Measurements from ENCODE around the gene TRAM2.

Gene TRAM2

GRCh38 chr6:52523378-52524142 is 53.3 kb downstream of the TRAM2 start:
- Mint-ChIP-seq H3K4me1 (ENCODE audit: low read depth) (no peaks in the 10 kb centered on the region), H3K36me3 (peaks cover 2% of the 10 kb centered on the region), H3K27me3 (no peaks in the 10 kb centered on the region), H3K4me3 (no peak overlapping the region), H3K27ac (no peak overlapping the region), H3K9me3 (ENCODE audit: low read depth) (no peaks in the 10 kb centered on the region)

GRCh38 chr6:52522655-52523054 is 54.2 kb downstream of the TRAM2 start:
- H3K27ac Mint-ChIP-seq, result no peak overlapping the region
- no peaks in the 10 kb centered on the region for H3K4me1 Mint-ChIP-seq (ENCODE audit: low read depth)

GRCh38 chr6:52522151-52522626 is 54.7 kb downstream of the TRAM2 start:
- Mint-ChIP-seq H3K27ac (no peak overlapping the region), H3K9me3 (ENCODE audit: low read depth) (no peaks in the 10 kb centered on the region), H3K4me3 (no peak overlapping the region), H3K4me1 (ENCODE audit: low read depth) (no peaks in the 10 kb centered on the region), H3K27me3 (no peaks in the 10 kb centered on the region), H3K36me3 (peaks cover 2% of the 10 kb centered on the region)

More at GRCh38 chr6:52522655-52523054, 54.2 kb downstream of the TRAM2 start:
- Mint-ChIP-seq H3K36me3 (peaks cover 2% of the 10 kb centered on the region), H3K27me3 (no peaks in the 10 kb centered on the region), H3K9me3 (ENCODE audit: low read depth) (no peaks in the 10 kb centered on the region), H3K4me3 (no peak overlapping the region)

GRCh38 chr6:52519618-52520017 is 57.2 kb downstream of the TRAM2 start:
- no peak overlapping the region for H3K27ac Mint-ChIP-seq
- peaks cover 2% of the 10 kb centered on the region for H3K36me3 Mint-ChIP-seq

GRCh38 chr6:52518279-52518945 is 58.4 kb downstream of the TRAM2 start:
- Mint-ChIP-seq H3K27me3 (no peaks in the 10 kb centered on the region), H3K36me3 (peaks cover 5% of the 10 kb centered on the region), H3K9me3 (ENCODE audit: low read depth) (no peaks in the 10 kb centered on the region), H3K27ac (no peak overlapping the region), H3K4me3 (no peak overlapping the region), H3K4me1 (ENCODE audit: low read depth) (no peaks in the 10 kb centered on the region)

More at GRCh38 chr6:52519618-52520017, 57.2 kb downstream of the TRAM2 start:
- H3K9me3 Mint-ChIP-seq (ENCODE audit: low read depth), result no peaks in the 10 kb centered on the region
- H3K4me3 Mint-ChIP-seq, result no peak overlapping the region
- H3K4me1 Mint-ChIP-seq (ENCODE audit: low read depth), result no peaks in the 10 kb centered on the region
- H3K27me3 Mint-ChIP-seq, result no peaks in the 10 kb centered on the region

- no peaks in the 10 kb centered on the region for H3K9me3 Mint-ChIP-seq (ENCODE audit: low read depth)
- no peaks in the 10 kb centered on the region for H3K4me1 Mint-ChIP-seq (ENCODE audit: low read depth)
- no peaks in the 10 kb centered on the region for H3K27me3 Mint-ChIP-seq
- peak overlapping the region; percentile 31 for H3K27ac Mint-ChIP-seq
- peaks cover 8% of the 10 kb centered on the region for H3K36me3 Mint-ChIP-seq
- no peak overlapping the region for H3K4me3 Mint-ChIP-seq
These were observed 59.2 kb downstream of the TRAM2 start for GRCh38 chr6:52517502-52518278.

- Mint-ChIP-seq H3K9me3 (ENCODE audit: low read depth) (no peaks in the 10 kb centered on the region), H3K36me3 (peaks cover 8% of the 10 kb centered on the region), H3K27me3 (no peaks in the 10 kb centered on the region), H3K27ac (no peak overlapping the region), H3K4me1 (ENCODE audit: low read depth) (no peaks in the 10 kb centered on the region), H3K4me3 (no peak overlapping the region)
These were observed 59.9 kb downstream of the TRAM2 start for GRCh38 chr6:52516943-52517342.

GRCh38 chr6:52516269-52516668 is 60.6 kb downstream of the TRAM2 start:
- no peaks in the 10 kb centered on the region for H3K27me3 Mint-ChIP-seq
- H3K36me3 Mint-ChIP-seq, result peaks cover 8% of the 10 kb centered on the region

GRCh38 chr6:52515219-52515960 is 61.5 kb downstream of the TRAM2 start:
- Mint-ChIP-seq H3K27ac (no peak overlapping the region), H3K9me3 (ENCODE audit: low read depth) (no peaks in the 10 kb centered on the region), H3K36me3 (peaks cover 11% of the 10 kb centered on the region)

More at GRCh38 chr6:52516269-52516668, 60.6 kb downstream of the TRAM2 start:
- H3K4me1 Mint-ChIP-seq (ENCODE audit: low read depth), result no peaks in the 10 kb centered on the region
- H3K27ac Mint-ChIP-seq, result no peak overlapping the region
- H3K9me3 Mint-ChIP-seq (ENCODE audit: low read depth), result no peaks in the 10 kb centered on the region
- no peak overlapping the region for H3K4me3 Mint-ChIP-seq

GRCh38 chr6:52514514-52514913 is 62.3 kb downstream of the TRAM2 start:
- Mint-ChIP-seq H3K4me3 (no peak overlapping the region), H3K27ac (no peak overlapping the region), H3K36me3 (peaks cover 13% of the 10 kb centered on the region), H3K27me3 (no peaks in the 10 kb centered on the region), H3K9me3 (ENCODE audit: low read depth) (no peaks in the 10 kb centered on the region), H3K4me1 (ENCODE audit: low read depth) (no peaks in the 10 kb centered on the region)

More at GRCh38 chr6:52515219-52515960, 61.5 kb downstream of the TRAM2 start:
- H3K4me1 Mint-ChIP-seq (ENCODE audit: low read depth), result no peaks in the 10 kb centered on the region
- no peaks in the 10 kb centered on the region for H3K27me3 Mint-ChIP-seq
- H3K4me3 Mint-ChIP-seq, result no peak overlapping the region

GRCh38 chr6:52513896-52514295 is 63.0 kb downstream of the TRAM2 start:
- Mint-ChIP-seq H3K4me3 (no peak overlapping the region), H3K36me3 (peaks cover 13% of the 10 kb centered on the region), H3K4me1 (ENCODE audit: low read depth) (no peaks in the 10 kb centered on the region), H3K27me3 (no peaks in the 10 kb centered on the region), H3K27ac (no peak overlapping the region), H3K9me3 (ENCODE audit: low read depth) (no peaks in the 10 kb centered on the region)

- Mint-ChIP-seq H3K27me3 (no peaks in the 10 kb centered on the region), H3K9me3 (ENCODE audit: low read depth) (no peaks in the 10 kb centered on the region), H3K27ac (no peak overlapping the region), H3K4me3 (no peak overlapping the region), H3K4me1 (ENCODE audit: low read depth) (no peaks in the 10 kb centered on the region), H3K36me3 (peaks cover 13% of the 10 kb centered on the region)
These were observed 63.4 kb downstream of the TRAM2 start for GRCh38 chr6:52513464-52513863.

GRCh38 chr6:52512199-52512598 is 64.7 kb downstream of the TRAM2 start:
- no peak overlapping the region for H3K27ac Mint-ChIP-seq
- H3K9me3 Mint-ChIP-seq (ENCODE audit: low read depth), result no peaks in the 10 kb centered on the region
- H3K4me3 Mint-ChIP-seq, result no peak overlapping the region
- no peaks in the 10 kb centered on the region for H3K4me1 Mint-ChIP-seq (ENCODE audit: low read depth)
- no peaks in the 10 kb centered on the region for H3K27me3 Mint-ChIP-seq
- peaks cover 16% of the 10 kb centered on the region for H3K36me3 Mint-ChIP-seq

- H3K9me3 Mint-ChIP-seq (ENCODE audit: low read depth), result no peaks in the 10 kb centered on the region
- no peaks in the 10 kb centered on the region for H3K27me3 Mint-ChIP-seq
- H3K4me3 Mint-ChIP-seq, result no peak overlapping the region
- H3K27ac Mint-ChIP-seq, result no peak overlapping the region
- H3K36me3 Mint-ChIP-seq, result peaks cover 16% of the 10 kb centered on the region
- no peaks in the 10 kb centered on the region for H3K4me1 Mint-ChIP-seq (ENCODE audit: low read depth)
These were observed 65.2 kb downstream of the TRAM2 start for GRCh38 chr6:52511572-52512151.
